Neural progenitor cell (in vitro differentiated cells): Measurements from ENCODE around the gene FGFR3.

Experiments
- EZH2 ChIP-seq: fragments of 200-600 bp; sonication (generic); IDR thresholded peaks from 2 replicates; pipeline ENCODE4 v1.6.1; 2017; ENCODE audit warnings: antibody characterized with exemption, mild to moderate bottlenecking, moderate library complexity
- EZH2phosphoT487 ChIP-seq: fragments of 200-600 bp; sonication (generic); IDR thresholded peaks from 2 replicates; pipeline ENCODE4 v1.6.1; 2017; ENCODE audit warnings: antibody characterized with exemption

GRCh38 chr4:1756893-1757779 lies 36.0 kb upstream of the FGFR3 start:
- no peak for TF ChIP-seq EZH2phosphoT487
- no peak for TF ChIP-seq EZH2
